GM19372 (cell line): Measurements from ENCODE around the gene IL11.

Experiments used
- ATAC-seq: cut with Tn5 transposase; IDR thresholded peaks from one replicate; pipeline ENCODE4 v1.9.1; 2021; ENCODE audit warnings: mild to moderate bottlenecking, low read depth, moderate library complexity; ENCODE audit not compliant: unreplicated experiment

IL11 gene

GRCh38 chr19:55353803-55354697, 16.2 kb downstream of the IL11 start:
- ATAC-seq = no peak

GRCh38 chr19:55353356-55353802, 16.9 kb downstream of the IL11 start:
- ATAC-seq = no peak

GRCh38 chr19:55352549-55353145, 17.6 kb downstream of the IL11 start:
- ATAC-seq = no peak

GRCh38 chr19:55352040-55352439, 18.2 kb downstream of the IL11 start:
- ATAC-seq = no peak

GRCh38 chr19:55350620-55351315, 19.5 kb downstream of the IL11 start:
- no peak for ATAC-seq

GRCh38 chr19:55348317-55349034, 21.8 kb downstream of the IL11 start:
- ATAC-seq = no peak

GRCh38 chr19:55347442-55348009, 22.7 kb downstream of the IL11 start:
- no peak for ATAC-seq

GRCh38 chr19:55346725-55347441, 23.4 kb downstream of the IL11 start:
- ATAC-seq = no peak

- no peak for ATAC-seq
Observed at GRCh38 chr19:55345818-55346724, 24.2 kb downstream of the IL11 start.

- ATAC-seq = no peak
Observed at GRCh38 chr19:55345101-55345817, 25.0 kb downstream of the IL11 start.

- no peak for ATAC-seq
Observed at GRCh38 chr19:55344444-55344843, 25.8 kb downstream of the IL11 start.

- no peak for ATAC-seq
Observed at GRCh38 chr19:55341595-55342531, 28.4 kb downstream of the IL11 start.

- no peak for ATAC-seq
Observed at GRCh38 chr19:55341171-55341588, 29.1 kb downstream of the IL11 start.

- ATAC-seq = no peak
Observed at GRCh38 chr19:55340784-55341147, 29.5 kb downstream of the IL11 start.

GRCh38 chr19:55339889-55340783, 30.1 kb downstream of the IL11 start:
- no peak for ATAC-seq
